ENCODE data around the gene HNRNPUL2. TPM values are rescaled to one million over a fixed set of nuclear protein-coding genes. Genes with fewer than 3 reads are reported as not detected.

The HNRNPUL2 gene
- total and polyA plus RNA-seq, 9 of the 15 experiments (the other 6 are each of a cell fraction or from before 2014, with no cell fraction given), result 0.89 to 44.3 (median 15.2) TPM

DNA sequence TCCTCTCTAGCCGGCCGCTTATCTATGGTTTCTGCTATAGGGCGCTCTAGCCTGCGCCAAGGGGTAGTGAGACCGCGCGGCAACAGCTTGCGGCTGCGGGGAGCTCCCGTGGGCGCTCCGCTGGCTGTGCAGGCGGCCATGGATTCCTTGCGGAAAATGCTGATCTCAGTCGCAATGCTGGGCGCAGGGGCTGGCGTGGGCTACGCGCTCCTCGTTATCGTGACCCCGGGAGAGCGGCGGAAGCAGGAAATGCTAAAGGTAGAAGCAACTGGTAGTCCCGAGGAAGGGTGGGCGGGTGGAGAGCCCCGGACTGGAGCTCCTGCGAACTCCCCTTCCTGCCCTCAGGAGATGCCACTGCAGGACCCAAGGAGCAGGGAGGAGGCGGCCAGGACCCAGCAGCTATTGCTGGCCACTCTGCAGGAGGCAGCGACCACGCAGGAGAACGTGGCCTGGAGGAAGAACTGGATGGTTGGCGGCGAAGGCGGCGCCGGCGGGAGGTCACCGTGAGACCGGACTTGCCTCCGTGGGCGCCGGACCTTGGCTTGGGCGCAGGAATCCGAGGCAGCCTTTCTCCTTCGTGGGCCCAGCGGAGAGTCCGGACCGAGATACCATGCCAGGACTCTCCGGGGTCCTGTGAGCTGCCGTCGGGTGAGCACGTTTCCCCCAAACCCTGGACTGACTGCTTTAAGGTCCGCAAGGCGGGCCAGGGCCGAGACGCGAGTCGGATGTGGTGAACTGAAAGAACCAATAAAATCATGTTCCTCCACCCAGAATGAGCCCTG, 55.5 kb downstream of the HNRNPUL2 start, which contains the start of the genes LBHD1 and UQCC3 (continued):
- no peak for TF ChIP-seq RBBP5 (IDR thresholded peaks at IDR 0.05; ENCODE audit: borderline replicate concordance, insufficient read depth, low read length, poor library complexity, severe bottlenecking)
- TF ChIP-seq DPF2 (IDR thresholded peaks at IDR 0.05), result no peak
- TF ChIP-seq PML (IDR thresholded peaks at IDR 0.05; ENCODE audit: low read length), result peak; percentile 20; the same call in 1 of the 2 replicates
- TF ChIP-seq SNIP1 (IDR thresholded peaks at IDR 0.05; ENCODE audit: low read depth), result peak; percentile 97
- TF ChIP-seq, protein P1, sequence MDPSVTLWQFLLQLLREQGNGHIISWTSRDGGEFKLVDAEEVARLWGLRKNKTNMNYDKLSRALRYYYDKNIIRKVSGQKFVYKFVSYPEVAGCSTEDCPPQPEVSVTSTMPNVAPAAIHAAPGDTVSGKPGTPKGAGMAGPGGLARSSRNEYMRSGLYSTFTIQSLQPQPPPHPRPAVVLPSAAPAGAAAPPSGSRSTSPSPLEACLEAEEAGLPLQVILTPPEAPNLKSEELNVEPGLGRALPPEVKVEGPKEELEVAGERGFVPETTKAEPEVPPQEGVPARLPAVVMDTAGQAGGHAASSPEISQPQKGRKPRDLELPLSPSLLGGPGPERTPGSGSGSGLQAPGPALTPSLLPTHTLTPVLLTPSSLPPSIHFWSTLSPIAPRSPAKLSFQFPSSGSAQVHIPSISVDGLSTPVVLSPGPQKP (CRISPR knock-in tag; IDR thresholded peaks at IDR 0.05), result no peak
- 0 out of 2 replicates have a peak, but pooled peaks have one; percentile 14 for TF ChIP-seq CHCHD3 (CRISPR knock-in tag; IDR thresholded peaks at IDR 0.05)
- TF ChIP-seq NFXL1 (CRISPR knock-in tag; IDR thresholded peaks at IDR 0.05), result no peak
- 0 out of 2 replicates have a peak, but pooled peaks have one; percentile 9 for TF ChIP-seq SIN3B (IDR thresholded peaks at IDR 0.05; ENCODE audit: low read depth)
- TF ChIP-seq TFAP4 (CRISPR knock-in tag; IDR thresholded peaks at IDR 0.05; ENCODE audit: borderline replicate concordance), result peak; percentile 37; the same call in 1 of the 2 replicates
- no peak for TF ChIP-seq ZBTB8A (IDR thresholded peaks at IDR 0.05; ENCODE audit: partially characterized antibody)
- no peak for TF ChIP-seq ARHGAP35 (IDR thresholded peaks at IDR 0.05; ENCODE audit: partially characterized antibody)
- TF ChIP-seq EP300 (IDR thresholded peaks at IDR 0.05; ENCODE audit: low read length), result peak; percentile 53; the same call in 1 of the 2 replicates
- TF ChIP-seq ARID4B (CRISPR knock-in tag; IDR thresholded peaks at IDR 0.05), result peak; percentile 92
- no peak for TF ChIP-seq KDM2B (CRISPR knock-in tag; IDR thresholded peaks at IDR 0.05)
- TF ChIP-seq, protein P2, sequence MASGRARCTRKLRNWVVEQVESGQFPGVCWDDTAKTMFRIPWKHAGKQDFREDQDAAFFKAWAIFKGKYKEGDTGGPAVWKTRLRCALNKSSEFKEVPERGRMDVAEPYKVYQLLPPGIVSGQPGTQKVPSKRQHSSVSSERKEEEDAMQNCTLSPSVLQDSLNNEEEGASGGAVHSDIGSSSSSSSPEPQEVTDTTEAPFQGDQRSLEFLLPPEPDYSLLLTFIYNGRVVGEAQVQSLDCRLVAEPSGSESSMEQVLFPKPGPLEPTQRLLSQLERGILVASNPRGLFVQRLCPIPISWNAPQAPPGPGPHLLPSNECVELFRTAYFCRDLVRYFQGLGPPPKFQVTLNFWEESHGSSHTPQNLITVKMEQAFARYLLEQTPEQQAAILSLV (tag; IDR thresholded peaks at IDR 0.05), result no peak
- no peak for TF ChIP-seq ZBTB43 (CRISPR knock-in tag; IDR thresholded peaks at IDR 0.05)
- no peak for TF ChIP-seq SIRT6 (IDR thresholded peaks at IDR 0.05; ENCODE audit: low read depth, low read length)
- TF ChIP-seq CREB1 (IDR thresholded peaks at IDR 0.05), result no peak; the same call in 1 of the 2 replicates
- no peak; the same call in 1 of the 2 replicates for TF ChIP-seq CREB1 (CRISPR knock-in tag; IDR thresholded peaks at IDR 0.05)
- TF ChIP-seq MED1 (CRISPR knock-in tag; IDR thresholded peaks at IDR 0.05; ENCODE audit: borderline replicate concordance), result no peak
